HepG2 (cell line): ENCODE results near the gene CCDC142. TPM values are rescaled to one million over a fixed set of nuclear protein-coding genes. Genes with fewer than 3 reads are reported as not detected.

ENCODE experiments used
- ARNT2 ChIP-seq: sonication (generic); formaldehyde crosslinking; IDR thresholded peaks from 2 replicates; pipeline ENCODE4 v1.8.0; 2022; ENCODE audit warnings: mild to moderate bottlenecking, low read depth, missing genetic modification reagents, moderate library complexity
- FOXA1 ChIP-seq, 2 experiments: fragments of 450-650 bp in 1 of 2; sonication (generic) in 1 of 2; formaldehyde crosslinking in 1 of 2; IDR thresholded peaks; 2 replicates each; pipeline versions ENCODE4 v1.4.0 to v1.6.1; 2016 to 2020; ENCODE audit warnings: missing genetic modification reagents in 1 of 2
- HES4 ChIP-seq: sonication (generic); formaldehyde crosslinking; IDR thresholded peaks from 2 replicates; pipeline ENCODE4 v1.9.0; 2021; ENCODE audit warnings: mild to moderate bottlenecking, missing genetic modification reagents, borderline replicate concordance
- HMG20B ChIP-seq: conservative IDR thresholded peaks from 2 replicates; pipeline ENCODE4 v1.6.1; 2016; ENCODE audit warnings: missing genetic modification reagents, missing compliant biosample characterization
- HOXA5 ChIP-seq: sonication (generic); formaldehyde crosslinking; IDR thresholded peaks from 2 replicates; pipeline ENCODE4 v1.4.0; 2020; ENCODE audit warnings: missing genetic modification reagents
- HOXD1 ChIP-seq: sonication (generic); formaldehyde crosslinking; IDR thresholded peaks from 2 replicates; pipeline ENCODE4 v1.5.0; 2020; ENCODE audit warnings: missing genetic modification reagents
- JDP2 ChIP-seq: sonication (generic); formaldehyde crosslinking; IDR thresholded peaks from 2 replicates; pipeline ENCODE4 v1.8.1; 2022; ENCODE audit warnings: missing genetic modification reagents, borderline replicate concordance
- KDM2A ChIP-seq: sonication (generic); formaldehyde crosslinking; IDR thresholded peaks from 2 replicates; pipeline ENCODE4 v1.4.0; 2020; ENCODE audit warnings: low read depth, missing genetic modification reagents, borderline replicate concordance
- KDM5A ChIP-seq: fragments of 200-600 bp; sonication (generic); IDR thresholded peaks from 2 replicates; pipeline ENCODE4 v1.7.0; 2018; ENCODE audit warnings: antibody characterized with exemption, mild to moderate bottlenecking, low read length, borderline replicate concordance
- KMT2B ChIP-seq: IDR thresholded peaks from 2 replicates; pipeline ENCODE4 v1.6.1; 2016; ENCODE audit warnings: missing genetic modification reagents, missing compliant biosample characterization
- MYC ChIP-seq: sonication (generic); formaldehyde crosslinking; IDR thresholded peaks from 2 replicates; pipeline ENCODE4 v1.9.0; 2021; ENCODE audit warnings: missing genetic modification reagents, borderline replicate concordance
- MZF1 ChIP-seq: sonication (generic); formaldehyde crosslinking; IDR thresholded peaks from 2 replicates; pipeline ENCODE4 v1.8.1; 2023; ENCODE audit warnings: mild to moderate bottlenecking, missing genetic modification reagents, borderline replicate concordance
- PAWR ChIP-seq: sonication (generic); formaldehyde crosslinking; IDR thresholded peaks from 2 replicates; pipeline ENCODE4 v1.4.0; 2020; ENCODE audit warnings: missing genetic modification reagents, mild to moderate bottlenecking, borderline replicate concordance
- SNAPC2 ChIP-seq: sonication (generic); formaldehyde crosslinking; IDR thresholded peaks from 2 replicates; pipeline ENCODE4 v1.8.1; 2022; ENCODE audit warnings: mild to moderate bottlenecking, missing genetic modification reagents
- SP2 ChIP-seq: sonication (generic); formaldehyde crosslinking; IDR thresholded peaks from 2 replicates; pipeline ENCODE4 v1.5.1; 2020; ENCODE audit warnings: mild to moderate bottlenecking, missing genetic modification reagents
- SP4 ChIP-seq: sonication (generic); formaldehyde crosslinking; IDR thresholded peaks from 2 replicates; pipeline ENCODE4 v1.8.1; 2023; ENCODE audit warnings: mild to moderate bottlenecking, missing genetic modification reagents
- STAT5B ChIP-seq: sonication (generic); formaldehyde crosslinking; IDR thresholded peaks from 2 replicates; pipeline ENCODE4 v1.4.0; 2020; ENCODE audit warnings: missing genetic modification reagents
- TBX3 ChIP-seq: fragments of 450-650 bp; IDR thresholded peaks from 2 replicates; pipeline ENCODE4 v1.6.1; 2017; ENCODE audit warnings: antibody characterized with exemption, mild to moderate bottlenecking, inconsistent platforms, borderline replicate concordance
- ZNF282 ChIP-seq: fragments of 450-650 bp; IDR thresholded peaks from 2 replicates; pipeline ENCODE4 v1.6.1; 2018; ENCODE audit not compliant: partially characterized antibody
- ZNF546 ChIP-seq: sonication (generic); formaldehyde crosslinking; conservative IDR thresholded peaks from 2 replicates; pipeline ENCODE4 v1.8.1; 2023; ENCODE audit warnings: mild to moderate bottlenecking, missing genetic modification reagents
- ZNF737 ChIP-seq: sonication (generic); formaldehyde crosslinking; IDR thresholded peaks from 2 replicates; pipeline ENCODE4 v1.5.0; 2020; ENCODE audit warnings: missing genetic modification reagents, mild to moderate bottlenecking, borderline replicate concordance
- polyA plus RNA-seq, 8 experiments: library from polyadenylated mRNA; depleted of rRNA in 3 of 8; stranded (reverse) in 7 of 8; unstranded in 1 of 8; fragments of >200 nt; fragmentation: Illumina TruSeq in 4 of 8; extraction: Trizol in 4 of 8; gene quantifications; 2 replicates each; pipeline versions ENCODE4 v1.2.1 to v1.2.3, GENCODE V29; 2011 to 2016; ENCODE audit warnings: low read depth in 4 of 8, missing spikeins in 1 of 8, mixed read lengths in 1 of 8; ENCODE audit not compliant: insufficient read depth in 1 of 8
- total RNA-seq, 5 experiments: library from RNA; depleted of rRNA; stranded (reverse); fragments of >200 nt; fragmentation: Illumina TruSeq; extraction: Trizol; gene quantifications; 2 replicates each; pipeline ENCODE4 v1.2.3, GENCODE V29; 2016; ENCODE audit warnings: low read depth in 1 of 5
- TF ChIP-seq, protein P1 (sequence below): IDR thresholded peaks from 2 replicates; pipeline ENCODE4 v1.6.1; 2016; ENCODE audit warnings: low read depth, control low read depth
- TF ChIP-seq, protein P2 (sequence below): IDR thresholded peaks from 2 replicates; pipeline ENCODE4 v1.6.1; 2016; ENCODE audit warnings: missing compliant biosample characterization, missing genetic modification reagents, borderline replicate concordance
- TF ChIP-seq, protein P3 (sequence below): sonication (generic); formaldehyde crosslinking; IDR thresholded peaks from 2 replicates; pipeline ENCODE4 v1.4.0; 2020; ENCODE audit warnings: missing genetic modification reagents
- TF ChIP-seq, protein P4 (sequence below): sonication (generic); formaldehyde crosslinking; conservative IDR thresholded peaks from 2 replicates; pipeline ENCODE4 v1.4.0; 2020; ENCODE audit warnings: missing genetic modification reagents

CCDC142 gene
- total and polyA plus RNA-seq, 2 of the 13 experiments (the other 11 are each of a cell fraction or from before 2014, with no cell fraction given), result 14.7 to 30.4 TPM

DNA sequence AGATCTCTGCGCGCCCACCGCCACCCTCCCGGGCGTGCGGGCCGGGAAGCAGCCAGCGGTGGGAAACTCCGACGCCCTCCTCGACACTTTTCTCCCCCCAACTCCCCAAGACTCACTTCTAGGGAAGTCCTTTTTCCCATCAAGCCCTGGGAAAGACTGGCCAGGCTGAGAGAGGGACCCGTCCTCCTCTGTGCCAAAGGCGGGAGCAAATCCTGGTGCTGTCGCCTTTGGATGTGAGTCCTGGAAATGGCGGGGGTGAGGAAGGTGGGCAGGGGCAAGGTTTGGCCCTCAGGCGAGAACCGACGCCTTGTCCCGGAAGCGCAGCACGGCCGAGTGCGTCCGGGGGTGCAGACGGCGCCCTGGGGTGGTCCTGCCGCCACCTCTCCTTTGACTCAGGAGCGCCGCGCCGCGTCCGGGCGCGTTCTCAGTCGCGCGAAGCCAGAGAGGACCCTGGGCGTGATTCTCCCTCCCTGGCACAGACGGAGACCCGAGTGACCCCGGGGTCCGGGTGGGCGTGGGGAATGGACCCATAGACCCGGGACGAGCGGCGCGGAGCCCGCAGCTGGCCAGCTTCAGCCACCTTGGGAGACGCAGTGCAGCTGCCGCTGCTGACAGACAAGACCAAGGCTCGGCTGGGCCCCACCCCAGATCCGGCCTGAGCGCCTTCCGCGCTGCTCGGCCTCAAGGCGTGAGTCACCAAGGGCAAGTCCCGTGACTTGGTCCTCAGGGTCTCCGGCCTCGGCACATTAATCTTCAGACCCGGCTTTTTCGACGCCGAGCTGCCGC lies 20.1 kb upstream of the CCDC142 start (continued):
- TF ChIP-seq, protein P1, sequence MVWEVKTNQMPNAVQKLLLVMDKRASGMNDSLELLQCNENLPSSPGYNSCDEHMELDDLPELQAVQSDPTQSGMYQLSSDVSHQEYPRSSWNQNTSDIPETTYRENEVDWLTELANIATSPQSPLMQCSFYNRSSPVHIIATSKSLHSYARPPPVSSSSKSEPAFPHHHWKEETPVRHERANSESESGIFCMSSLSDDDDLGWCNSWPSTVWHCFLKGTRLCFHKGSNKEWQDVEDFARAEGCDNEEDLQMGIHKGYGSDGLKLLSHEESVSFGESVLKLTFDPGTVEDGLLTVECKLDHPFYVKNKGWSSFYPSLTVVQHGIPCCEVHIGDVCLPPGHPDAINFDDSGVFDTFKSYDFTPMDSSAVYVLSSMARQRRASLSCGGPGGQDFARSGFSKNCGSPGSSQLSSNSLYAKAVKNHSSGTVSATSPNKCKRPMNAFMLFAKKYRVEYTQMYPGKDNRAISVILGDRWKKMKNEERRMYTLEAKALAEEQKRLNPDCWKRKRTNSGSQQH, result peak; percentile 32; the same call in 1 of the 2 replicates
- TF ChIP-seq FOXA1 (IDR thresholded peaks at IDR 0.05) (no peak), FOXA1 (CRISPR knock-in tag; IDR thresholded peaks at IDR 0.05) (no peak; the same call in 1 of the 2 replicates), TBX3 (peak; percentile 30; the same call in 1 of the 2 replicates), PAWR (CRISPR knock-in tag) (peak; percentile 82; the same call in 1 of the 2 replicates), SP2 (peak; percentile 66), MZF1 (CRISPR knock-in tag) (peak; percentile 88; the same call in 1 of the 2 replicates), KDM2A (CRISPR knock-in tag) (peak; percentile 75), ZNF282 (no peak), HMG20B (CRISPR knock-in tag) (no peak), KMT2B (CRISPR knock-in tag) (no peak), SNAPC2 (CRISPR knock-in tag) (peak; percentile 71; the same call in 1 of the 2 replicates), SP4 (CRISPR knock-in tag) (peak; percentile 48; the same call in 1 of the 2 replicates), HOXA5 (CRISPR knock-in tag) (0 out of 2 replicates have a peak, but pooled peaks have one; percentile 19), MYC (CRISPR knock-in tag) (peak; percentile 38; the same call in 1 of the 2 replicates), JDP2 (CRISPR knock-in tag) (peak; percentile 31; the same call in 1 of the 2 replicates), ARNT2 (CRISPR knock-in tag) (peak; percentile 91), KDM5A (peak; percentile 82), STAT5B (CRISPR knock-in tag) (0 out of 2 replicates have a peak, but pooled peaks have one; percentile 19), HOXD1 (CRISPR knock-in tag) (peak; percentile 69), HES4 (CRISPR knock-in tag) (peak; percentile 90), ZNF737 (no peak), ZNF546 (CRISPR knock-in tag) (no peak; the same call in 1 of the 2 replicates)
- TF ChIP-seq, protein P2, sequence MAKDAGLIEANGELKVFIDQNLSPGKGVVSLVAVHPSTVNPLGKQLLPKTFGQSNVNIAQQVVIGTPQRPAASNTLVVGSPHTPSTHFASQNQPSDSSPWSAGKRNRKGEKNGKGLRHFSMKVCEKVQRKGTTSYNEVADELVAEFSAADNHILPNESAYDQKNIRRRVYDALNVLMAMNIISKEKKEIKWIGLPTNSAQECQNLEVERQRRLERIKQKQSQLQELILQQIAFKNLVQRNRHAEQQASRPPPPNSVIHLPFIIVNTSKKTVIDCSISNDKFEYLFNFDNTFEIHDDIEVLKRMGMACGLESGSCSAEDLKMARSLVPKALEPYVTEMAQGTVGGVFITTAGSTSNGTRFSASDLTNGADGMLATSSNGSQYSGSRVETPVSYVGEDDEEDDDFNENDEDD (CRISPR knock-in tag), result peak; percentile 10; the same call in 1 of the 2 replicates
- TF ChIP-seq, protein P3, sequence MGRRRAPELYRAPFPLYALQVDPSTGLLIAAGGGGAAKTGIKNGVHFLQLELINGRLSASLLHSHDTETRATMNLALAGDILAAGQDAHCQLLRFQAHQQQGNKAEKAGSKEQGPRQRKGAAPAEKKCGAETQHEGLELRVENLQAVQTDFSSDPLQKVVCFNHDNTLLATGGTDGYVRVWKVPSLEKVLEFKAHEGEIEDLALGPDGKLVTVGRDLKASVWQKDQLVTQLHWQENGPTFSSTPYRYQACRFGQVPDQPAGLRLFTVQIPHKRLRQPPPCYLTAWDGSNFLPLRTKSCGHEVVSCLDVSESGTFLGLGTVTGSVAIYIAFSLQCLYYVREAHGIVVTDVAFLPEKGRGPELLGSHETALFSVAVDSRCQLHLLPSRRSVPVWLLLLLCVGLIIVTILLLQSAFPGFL (CRISPR knock-in tag), result 0 out of 2 replicates have a peak, but pooled peaks have one; percentile 54
- TF ChIP-seq, protein P4, sequence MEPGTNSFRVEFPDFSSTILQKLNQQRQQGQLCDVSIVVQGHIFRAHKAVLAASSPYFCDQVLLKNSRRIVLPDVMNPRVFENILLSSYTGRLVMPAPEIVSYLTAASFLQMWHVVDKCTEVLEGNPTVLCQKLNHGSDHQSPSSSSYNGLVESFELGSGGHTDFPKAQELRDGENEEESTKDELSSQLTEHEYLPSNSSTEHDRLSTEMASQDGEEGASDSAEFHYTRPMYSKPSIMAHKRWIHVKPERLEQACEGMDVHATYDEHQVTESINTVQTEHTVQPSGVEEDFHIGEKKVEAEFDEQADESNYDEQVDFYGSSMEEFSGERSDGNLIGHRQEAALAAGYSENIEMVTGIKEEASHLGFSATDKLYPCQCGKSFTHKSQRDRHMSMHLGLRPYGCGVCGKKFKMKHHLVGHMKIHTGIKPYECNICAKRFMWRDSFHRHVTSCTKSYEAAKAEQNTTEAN (CRISPR knock-in tag), result no peak; the same call in 1 of the 2 replicates
